Measurements from ENCODE around the gene CRY2.

DNA sequence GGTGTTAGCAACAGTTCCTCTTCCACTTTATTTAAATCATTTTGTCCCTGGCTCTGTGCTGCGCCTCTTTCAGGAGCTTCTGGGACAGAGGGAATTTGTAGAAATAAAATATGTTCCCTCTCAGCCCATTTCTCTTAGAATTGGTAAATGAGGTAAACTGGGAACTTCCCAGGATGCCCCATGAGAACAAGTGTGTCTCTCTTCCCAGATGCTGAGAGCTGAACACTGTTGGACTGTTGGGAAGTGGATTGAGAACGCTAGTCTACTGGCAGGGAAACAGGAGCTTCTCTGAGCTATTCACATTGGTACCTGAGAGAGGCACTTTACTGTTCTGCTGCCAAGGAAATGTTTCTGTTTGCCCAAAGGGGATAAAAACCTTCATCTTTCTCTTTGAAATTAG lies 4.0 kb downstream of the CRY2 start:
- TF ChIP-seq, protein P1, sequence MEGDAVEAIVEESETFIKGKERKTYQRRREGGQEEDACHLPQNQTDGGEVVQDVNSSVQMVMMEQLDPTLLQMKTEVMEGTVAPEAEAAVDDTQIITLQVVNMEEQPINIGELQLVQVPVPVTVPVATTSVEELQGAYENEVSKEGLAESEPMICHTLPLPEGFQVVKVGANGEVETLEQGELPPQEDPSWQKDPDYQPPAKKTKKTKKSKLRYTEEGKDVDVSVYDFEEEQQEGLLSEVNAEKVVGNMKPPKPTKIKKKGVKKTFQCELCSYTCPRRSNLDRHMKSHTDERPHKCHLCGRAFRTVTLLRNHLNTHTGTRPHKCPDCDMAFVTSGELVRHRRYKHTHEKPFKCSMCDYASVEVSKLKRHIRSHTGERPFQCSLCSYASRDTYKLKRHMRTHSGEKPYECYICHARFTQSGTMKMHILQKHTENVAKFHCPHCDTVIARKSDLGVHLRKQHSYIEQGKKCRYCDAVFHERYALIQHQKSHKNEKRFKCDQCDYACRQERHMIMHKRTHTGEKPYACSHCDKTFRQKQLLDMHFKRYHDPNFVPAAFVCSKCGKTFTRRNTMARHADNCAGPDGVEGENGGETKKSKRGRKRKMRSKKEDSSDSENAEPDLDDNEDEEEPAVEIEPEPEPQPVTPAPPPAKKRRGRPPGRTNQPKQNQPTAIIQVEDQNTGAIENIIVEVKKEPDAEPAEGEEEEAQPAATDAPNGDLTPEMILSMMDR (IDR thresholded peaks at IDR 0.05) = no peak
- TF ChIP-seq POLR2A (IDR thresholded peaks at IDR 0.05) = no peak
